PC-9 (cell line): ENCODE measurements around the gene KRT8. TPM values are rescaled to one million over a fixed set of nuclear protein-coding genes. Genes with fewer than 3 reads are reported as not detected.
A peak's percentile ranks its signal among the peaks of the same experiment; 100 is the strongest.
"Not testable (repeated sequence)": the region's sequence is repeated elsewhere in the genome, so short reads cannot be mapped to it uniquely, and the experiment has no call there.

Experiments
- BruUV-seq: library from RNA; stranded (reverse); fragments of 400-500 nt; replicated peaks from 2 replicates; lab custom pipeline; 2021; lab: Mats Ljungman, UMichigan
- CTCF ChIA-PET: fragments of 300-600 bp; sonication (Branson Sonifier 250); formaldehyde crosslinking; loops from one replicate; lab custom pipeline; 2022; ENCODE audit warnings: antibody characterized with exemption; lab: Charles Lee
- POLR2A ChIA-PET: fragments of 300-600 bp; sonication (Branson Sonifier 250); formaldehyde crosslinking; loops from one replicate; lab custom pipeline; 2022; ENCODE audit warnings: antibody characterized with exemption; ENCODE audit not compliant: unreplicated experiment; lab: Charles Lee
- DNase-seq, 2 experiments: peaks; one replicate each; pipeline versions ENCODE4 v3.0.0 to v3.0.0-alpha.2; 2015 to 2022; ENCODE audit warnings: mixed read lengths in 1 of 2
- H2AFZ ChIP-seq: fragments of 200-600 bp; sonication (generic); 2 replicates; pipeline ENCODE4 v1.8.1; 2017; ENCODE audit warnings: antibody characterized with exemption
- H3F3A ChIP-seq: fragments of 200-600 bp; sonication (generic); 2 replicates; pipeline ENCODE4 v1.8.1; 2017; ENCODE audit warnings: antibody characterized with exemption, mild to moderate bottlenecking, low read depth; ENCODE audit not compliant: insufficient read depth
- H3K27ac ChIP-seq: fragments of 200-600 bp; sonication (generic); 2 replicates; pipeline ENCODE4 v1.6.1; 2016; ENCODE audit warnings: mixed run types
- H3K27me3 ChIP-seq: fragments of 200-600 bp; sonication (generic); 2 replicates; pipeline ENCODE4 v1.6.1; 2016; ENCODE audit warnings: low read depth, mixed run types; ENCODE audit not compliant: insufficient read depth
- H3K36me3 ChIP-seq: fragments of 200-600 bp; sonication (generic); 2 replicates; pipeline ENCODE4 v1.6.1; 2016; ENCODE audit warnings: low read depth, mixed run types
- H3K4me1 ChIP-seq: fragments of 200-600 bp; sonication (generic); replicated peaks from 2 replicates; pipeline ENCODE4 v1.6.1; 2016; ENCODE audit warnings: mixed run types; ENCODE audit not compliant: insufficient read depth
- H3K4me2 ChIP-seq: fragments of 200-600 bp; sonication (generic); 2 replicates; pipeline ENCODE4 v1.6.1; 2017; ENCODE audit warnings: mixed run types
- H3K4me3 ChIP-seq: fragments of 200-600 bp; sonication (generic); 2 replicates; pipeline ENCODE4 v1.6.1; 2016; ENCODE audit warnings: mixed run types
- H3K79me2 ChIP-seq: fragments of 200-600 bp; sonication (generic); 2 replicates; pipeline ENCODE4 v1.6.1; 2017; ENCODE audit warnings: low read depth, mixed run types
- H3K9me2 ChIP-seq: fragments of 200-600 bp; sonication (generic); 2 replicates; pipeline ENCODE4 v1.8.1; 2017; ENCODE audit warnings: mild to moderate bottlenecking; ENCODE audit not compliant: insufficient read depth
- H3K9me3 ChIP-seq: fragments of 200-600 bp; sonication (generic); 2 replicates; pipeline ENCODE4 v1.8.1; 2016; ENCODE audit warnings: low read depth; ENCODE audit not compliant: insufficient read depth
- H4K20me1 ChIP-seq: fragments of 200-600 bp; sonication (generic); 2 replicates; pipeline ENCODE4 v1.8.1; 2017; ENCODE audit not compliant: insufficient read depth
- CTCF ChIP-seq: fragments of 200-600 bp; sonication (generic); conservative IDR thresholded peaks from 2 replicates; pipeline ENCODE4 v1.6.1; 2017; ENCODE audit warnings: mixed run types, antibody characterized with exemption, mild to moderate bottlenecking, moderate library complexity
- EZH2 ChIP-seq: fragments of 200-600 bp; sonication (generic); IDR thresholded peaks from 2 replicates; pipeline ENCODE4 v1.8.0; 2017; ENCODE audit warnings: antibody characterized with exemption, low read depth
- intact Hi-C: fragments of 100-400 bp; cut with micrococcal nuclease; formaldehyde crosslinking; loops from one replicate; pipeline ENCODE4 v1.10.0; 2022; ENCODE audit not compliant: unreplicated experiment
- total RNA-seq: library from RNA; stranded (reverse); gene quantifications from 2 replicates; pipeline ENCODE4 v1.2.3, GENCODE V29; 2021

The KRT8 gene
- total RNA-seq, 1 experiment from 2014 or later = 2,962 TPM

GRCh38 chr12:52860102-52860823 is 44.6 kb downstream of the KRT8 start:
- BruUV-seq = no TSS peak
- peak; percentile 83 to 95 for DNase-seq
- ChIA-PET POLR2A (interaction anchor here (0.5 to 0.7 kb wide), 4 partner anchors 16 to 712 kb away, joined by 3 to 4 read pairs (median 3); no protein-coding TSS in a partner anchor), CTCF (interaction anchor here (0.6 to 1.4 kb wide), 4 partner anchors 10 to 979 kb away, joined by 3 to 9 read pairs (median 4); no protein-coding TSS in a partner anchor)
- Histone ChIP-seq H3K4me3 (no peak overlapping the region), H3K27ac (peak overlapping the region; percentile 69), H3K4me2 (peak overlapping the region; percentile 66), H3K36me3 (no peaks in the 10 kb centered on the region), H3K9me2 (no peaks in the 10 kb centered on the region), H2AFZ (peak overlapping the region; percentile 62; the same call in 1 of the 2 replicates), H3K4me1 (peaks cover 52% of the 10 kb centered on the region), H3K9me3 (0 out of 2 replicates have a peak, but pooled peaks cover 3% of the 10 kb centered on the region), H3K79me2 (no peaks in the 10 kb centered on the region), H3F3A (peaks cover 31% of the 10 kb centered on the region; the same call in 1 of the 2 replicates), H3K27me3 (no peaks in the 10 kb centered on the region), H4K20me1 (no peaks in the 10 kb centered on the region)
- TF ChIP-seq CTCF (no peak), EZH2 (no peak)
- intact Hi-C loops = no loop called here

GRCh38 chr12:52857500-52857899 is 47.4 kb downstream of the KRT8 start:
- TF ChIP-seq EZH2 (no peak), CTCF (no peak)
- Histone ChIP-seq H3K4me3 (no peak overlapping the region), H3K9me3 (0 out of 2 replicates have a peak, but pooled peaks cover 3% of the 10 kb centered on the region), H3K9me2 (no peaks in the 10 kb centered on the region), H3K4me2 (peak overlapping the region; percentile 30; the same call in 1 of the 2 replicates), H3K79me2 (no peaks in the 10 kb centered on the region), H3K27me3 (no peaks in the 10 kb centered on the region), H3K27ac (peak overlapping the region; percentile 63), H3F3A (peaks cover 31% of the 10 kb centered on the region; the same call in 1 of the 2 replicates), H3K36me3 (no peaks in the 10 kb centered on the region), H2AFZ (no peak overlapping the region), H4K20me1 (no peaks in the 10 kb centered on the region), H3K4me1 (peaks cover 49% of the 10 kb centered on the region)
- CTCF ChIA-PET = no interaction called here
- peak in 1 of 2 experiments; percentile 88 for DNase-seq
- intact Hi-C loops = no loop called here
- POLR2A ChIA-PET = interaction anchor here (0.7 kb wide), 1 partner anchor 125 kb away, joined by 4 read pairs; no protein-coding TSS in a partner anchor
- BruUV-seq = no TSS peak

GRCh38 chr12:52856787-52857186 is 48.1 kb downstream of the KRT8 start:
- Histone ChIP-seq H4K20me1 (no peaks in the 10 kb centered on the region), H2AFZ (no peak overlapping the region), H3K36me3 (no peaks in the 10 kb centered on the region), H3K27me3 (no peaks in the 10 kb centered on the region), H3K4me2 (no peak overlapping the region), H3K9me2 (no peaks in the 10 kb centered on the region), H3K9me3 (0 out of 2 replicates have a peak, but pooled peaks cover 3% of the 10 kb centered on the region), H3K27ac (peak overlapping the region; percentile 63; the same call in 1 of the 2 replicates), H3K79me2 (no peaks in the 10 kb centered on the region), H3F3A (peaks cover 30% of the 10 kb centered on the region; the same call in 1 of the 2 replicates), H3K4me1 (peaks cover 42% of the 10 kb centered on the region), H3K4me3 (no peak overlapping the region)
- TF ChIP-seq EZH2 (no peak), CTCF (no peak)
- no TSS peak for BruUV-seq
- ChIA-PET POLR2A (no interaction called here), CTCF (no interaction called here)
- DNase-seq = no peak
- intact Hi-C loops = no loop called here

- H3K27ac ChIP-seq, H3K79me2 ChIP-seq, H3K9me2 ChIP-seq, POLR2A ChIA-PET, H3K36me3 ChIP-seq, H4K20me1 ChIP-seq, H3K4me3 ChIP-seq, H2AFZ ChIP-seq, intact Hi-C loops, H3K4me2 ChIP-seq, CTCF ChIA-PET, H3K27me3 ChIP-seq, BruUV-seq, H3K9me3 ChIP-seq, DNase-seq: not testable (repeated sequence)
- peaks cover 40% of the 10 kb centered on the region for H3K4me1 ChIP-seq
- peaks cover 23% of the 10 kb centered on the region; the same call in 1 of the 2 replicates for H3F3A ChIP-seq
Observed at GRCh38 chr12:52856077-52856476, 48.8 kb downstream of the KRT8 start.
